GM19455 (cell line): ENCODE measurements around the gene VAMP2.

Experiments used
- ATAC-seq: cut with Tn5 transposase; IDR thresholded peaks from one replicate; pipeline ENCODE4 v1.9.1; 2021; ENCODE audit not compliant: unreplicated experiment

The VAMP2 gene

GRCh38 chr17:8162233-8162996 is at the start of gene VAMP2:
Gene VAMP2, minus strand, starts transcription at chr17:8162948. Its CDS starts 69 bp downstream, at chr17:8162879.
- peak; percentile 43 for ATAC-seq

GRCh38 chr17:8210761-8211458 is 48.2 kb upstream of the VAMP2 start:
- no peak for ATAC-seq

GRCh38 chr17:8209907-8210760 is 47.4 kb upstream of the VAMP2 start, which contains the start of gene AURKB:
Gene AURKB, minus strand, starts transcription at chr17:8210575. Its CDS starts 351 bp downstream, at chr17:8210224.
- peak; percentile 82 for ATAC-seq

GRCh38 chr17:8206536-8206935 is 43.8 kb upstream of the VAMP2 start:
- ATAC-seq: no peak

- ATAC-seq: no peak
These were observed 42.2 kb upstream of the VAMP2 start for GRCh38 chr17:8204761-8205555.

GRCh38 chr17:8192070-8192815 is 29.5 kb upstream of the VAMP2 start:
- peak; percentile 28 for ATAC-seq

GRCh38 chr17:8190506-8190905 is 27.8 kb upstream of the VAMP2 start:
- ATAC-seq: no peak

- peak; percentile 50 for ATAC-seq
These were observed 27.1 kb upstream of the VAMP2 start, which contains the start of gene BORCS6 for GRCh38 chr17:8189711-8190477. Gene BORCS6, minus strand, starts transcription at chr17:8190180. Its CDS starts 40 bp downstream, at chr17:8190140.

- no peak for ATAC-seq
These were observed 26.4 kb upstream of the VAMP2 start for GRCh38 chr17:8189041-8189710.

- no peak for ATAC-seq
These were observed 25.6 kb upstream of the VAMP2 start for GRCh38 chr17:8188263-8188839.

GRCh38 chr17:8187517-8188262 is 24.9 kb upstream of the VAMP2 start:
- ATAC-seq: no peak

GRCh38 chr17:8186787-8187516 is 24.2 kb upstream of the VAMP2 start:
- ATAC-seq: no peak

GRCh38 chr17:8186446-8186786 is 23.7 kb upstream of the VAMP2 start:
- no peak for ATAC-seq

GRCh38 chr17:8185582-8186445 is 23.1 kb upstream of the VAMP2 start:
- no peak for ATAC-seq

- no peak for ATAC-seq
These were observed 14.4 kb upstream of the VAMP2 start for GRCh38 chr17:8176998-8177731.
